ENCODE measurements around the gene ZNF516. TPM values are rescaled to one million over a fixed set of nuclear protein-coding genes. Genes with fewer than 3 reads are reported as not detected.

ZNF516 gene
- total RNA-seq, 1 experiment from 2014 or later, result 7.9 TPM

DNA sequence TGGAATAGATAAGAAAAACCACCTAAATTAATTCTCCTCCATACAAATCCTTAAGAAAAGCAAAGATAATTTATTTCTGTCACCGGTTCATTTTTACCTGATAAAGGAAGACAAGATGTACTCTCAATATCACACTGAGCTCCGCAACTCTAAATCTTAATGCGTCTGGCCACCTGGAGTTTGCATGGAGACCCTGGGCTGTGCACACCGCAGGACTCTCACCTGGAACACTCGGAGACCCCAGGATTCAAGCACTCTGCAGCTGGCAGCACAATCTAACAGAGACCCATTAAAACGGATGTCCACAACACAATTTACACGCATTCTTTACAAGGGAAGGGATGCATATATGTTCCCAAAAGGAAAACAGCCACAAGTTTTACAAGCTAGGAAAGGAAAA is 72.2 kb downstream of the ZNF516 start:
- no peak for DNase-seq (ENCODE audit: low read depth)

DNA sequence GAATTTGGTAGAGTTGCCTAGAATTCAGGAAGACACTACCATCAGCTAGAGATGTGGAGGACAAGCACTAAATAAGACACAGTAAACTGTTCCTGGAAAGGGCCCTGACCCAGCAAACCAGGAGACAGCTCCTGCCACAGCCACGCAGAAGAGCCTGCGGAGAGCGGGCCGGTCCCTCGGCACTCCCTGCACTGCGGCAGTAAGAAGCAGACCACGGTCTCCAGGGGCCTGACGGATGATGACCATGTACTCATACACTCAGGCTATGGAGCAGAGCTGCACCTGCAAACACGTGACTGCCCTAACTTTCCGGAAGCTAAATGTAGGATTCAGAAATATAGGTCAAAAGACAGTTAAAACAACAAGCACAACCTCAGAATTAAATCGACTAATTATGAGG is 72.9 kb downstream of the ZNF516 start:
- DNase-seq (ENCODE audit: low read depth), result no peak

DNA sequence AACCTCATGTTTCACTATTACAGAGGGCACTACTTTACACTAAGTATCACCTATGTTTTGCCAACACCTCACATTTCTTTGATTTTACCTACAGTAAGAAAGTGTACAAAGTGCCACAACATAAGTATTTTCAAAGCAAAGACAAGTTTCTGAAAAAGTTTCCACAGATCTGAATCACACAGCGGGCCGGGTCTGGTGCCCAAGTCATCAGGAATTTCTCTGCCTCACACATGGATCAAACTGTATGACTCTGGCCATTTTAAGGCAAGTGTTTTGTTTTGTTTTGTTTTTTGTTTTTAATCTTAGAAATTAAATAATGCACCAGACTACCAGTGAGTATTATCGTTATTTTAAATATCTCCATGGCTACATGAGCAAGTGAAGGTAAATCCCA is 73.4 kb downstream of the ZNF516 start:
- DNase-seq (ENCODE audit: low read depth), result no peak

DNA sequence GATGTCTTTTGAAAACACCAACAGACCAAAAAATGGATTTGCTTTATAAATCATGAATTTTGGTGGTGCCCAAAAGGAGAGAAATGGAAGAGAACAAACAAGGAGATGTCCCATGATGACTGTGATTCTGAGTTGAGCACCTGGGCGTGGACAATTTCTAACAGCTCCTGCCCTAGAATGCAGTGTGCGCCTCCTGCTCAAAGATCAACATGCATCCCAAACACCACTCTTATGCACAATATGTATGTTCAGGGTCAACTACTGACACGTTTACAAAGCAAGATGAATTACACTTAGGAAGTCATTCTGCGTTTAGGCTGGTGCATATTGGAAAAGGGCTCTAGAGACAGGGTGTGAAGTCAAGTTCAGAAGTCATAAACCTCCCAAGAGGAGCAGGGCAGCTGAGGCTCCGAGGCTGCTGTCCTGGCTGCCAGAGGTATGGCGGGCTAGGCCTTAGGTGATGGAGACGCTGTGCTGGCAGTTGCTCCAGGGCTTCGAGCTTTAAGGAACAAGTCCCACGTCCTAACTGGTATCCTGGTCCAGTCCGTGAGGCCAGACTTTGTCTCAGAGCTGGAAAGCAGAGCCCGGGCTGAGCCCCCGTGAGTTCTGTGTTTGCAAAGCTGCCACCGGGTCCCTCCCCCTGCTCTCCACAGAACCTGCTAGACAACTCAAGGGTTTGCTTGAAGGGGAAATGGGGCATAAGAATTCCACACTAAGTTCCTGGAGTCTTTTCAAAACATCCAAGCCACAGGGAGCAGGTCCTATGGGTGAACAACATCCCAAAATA is 74.0 kb downstream of the ZNF516 start:
- no peak for DNase-seq (ENCODE audit: low read depth)

DNA sequence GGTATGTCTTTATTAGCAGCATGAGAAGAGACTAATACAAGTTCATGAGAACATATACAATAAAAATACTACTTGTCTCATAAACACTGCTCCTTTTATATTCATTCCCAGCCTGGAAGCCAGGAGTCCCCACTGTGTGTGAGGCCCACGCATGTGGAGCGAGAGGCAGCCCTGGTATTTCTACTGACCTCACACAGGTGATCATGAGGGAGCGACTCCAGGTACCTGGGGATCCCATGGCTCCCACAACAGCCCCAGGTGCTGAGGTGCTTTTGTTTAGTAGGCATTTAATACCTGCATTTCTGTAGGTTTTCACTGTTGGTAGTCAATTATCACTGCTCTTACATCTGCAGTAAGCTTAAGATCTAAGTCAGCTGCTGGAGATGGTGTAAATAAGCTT is 75.2 kb downstream of the ZNF516 start:
- DNase-seq (ENCODE audit: low read depth), result no peak

DNA sequence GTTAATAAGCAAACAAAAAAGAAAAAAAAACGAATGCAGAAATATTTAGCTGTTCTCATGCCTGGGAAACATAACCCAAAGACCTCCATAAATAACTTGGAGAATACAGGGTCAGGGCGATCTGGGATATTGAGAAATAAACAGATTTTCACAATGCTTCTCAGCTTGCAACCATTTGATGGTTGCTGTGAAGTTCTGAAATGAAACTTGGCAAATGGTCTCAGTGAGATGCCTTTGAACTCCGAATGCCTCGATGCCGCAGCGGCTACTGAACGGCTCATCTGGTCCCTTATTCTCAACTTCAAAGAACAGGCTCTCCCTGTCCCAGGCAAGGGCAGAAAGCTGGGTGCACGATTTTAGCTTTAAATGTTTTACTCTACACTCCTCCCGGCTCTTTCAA is 78.1 kb downstream of the ZNF516 start:
- no peak for DNase-seq (ENCODE audit: low read depth)

DNA sequence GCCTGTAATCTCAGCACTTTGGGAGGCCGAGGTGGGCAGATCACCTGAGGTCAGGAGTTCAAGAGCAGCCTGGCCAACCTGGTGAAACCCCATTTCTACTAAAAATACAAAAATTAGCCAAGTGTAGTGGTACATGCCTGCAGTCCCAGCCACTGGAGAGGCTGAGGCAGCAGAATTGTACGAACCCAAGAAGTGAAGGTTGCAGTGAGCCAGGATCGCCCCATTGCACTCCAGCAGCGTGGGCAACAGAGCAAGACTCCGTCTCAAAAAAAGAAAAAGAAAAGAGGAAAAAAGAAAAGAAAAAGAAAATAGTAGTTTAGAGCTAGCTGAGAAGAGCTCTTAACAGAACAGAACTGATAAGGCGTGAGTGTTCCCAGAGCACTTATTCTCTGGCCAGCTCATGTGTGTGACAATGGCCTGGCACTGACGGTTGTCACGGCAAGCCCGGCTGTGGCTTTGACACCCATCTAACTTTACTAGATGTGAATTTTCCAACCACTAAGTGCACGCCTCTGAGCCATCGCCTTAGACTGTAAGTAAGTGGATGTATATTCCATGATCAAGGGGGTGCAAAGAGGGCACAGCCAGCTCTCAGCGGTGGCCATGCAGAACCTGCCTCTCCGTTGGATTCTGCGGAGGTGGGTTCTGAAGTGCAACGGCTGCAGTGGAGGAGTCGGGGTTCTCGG is 80.0 kb downstream of the ZNF516 start:
- DNase-seq (ENCODE audit: low read depth), result no peak

DNA sequence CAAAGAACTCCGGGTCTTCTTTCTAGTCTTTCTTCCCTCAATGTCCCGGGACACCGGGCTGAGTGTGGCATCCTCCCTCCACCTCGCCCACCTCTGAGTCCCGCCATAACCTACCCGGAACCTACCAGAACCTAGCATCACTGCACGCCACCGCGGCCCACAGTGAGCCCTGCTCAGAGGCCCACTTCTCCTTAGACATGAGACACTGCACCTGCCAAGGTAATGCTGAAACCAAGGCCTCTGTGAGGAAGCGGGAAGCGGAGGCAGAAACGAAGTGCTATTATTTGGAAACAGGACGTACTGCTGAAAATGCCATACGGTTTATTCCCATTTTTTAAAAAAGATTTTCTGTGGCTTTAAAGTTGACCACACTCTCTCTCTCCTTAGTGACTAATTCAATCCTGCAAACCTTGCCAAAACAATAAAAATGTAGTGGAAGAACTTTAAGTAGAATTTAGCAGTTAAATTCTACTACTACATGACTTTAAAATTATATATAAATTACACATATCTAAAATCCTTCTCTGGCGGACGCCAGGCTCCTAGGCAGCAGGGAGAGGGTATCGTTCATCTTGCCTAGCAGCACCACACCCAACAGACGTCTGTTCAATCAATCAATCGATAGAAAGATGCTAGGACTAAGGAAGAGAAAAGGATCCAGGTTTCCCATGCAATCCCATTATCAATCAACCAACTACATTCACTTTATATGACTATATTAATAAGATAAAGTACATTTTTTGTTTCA is 82.0 kb downstream of the ZNF516 start:
- peak; percentile 6 for DNase-seq (ENCODE audit: low read depth)

DNA sequence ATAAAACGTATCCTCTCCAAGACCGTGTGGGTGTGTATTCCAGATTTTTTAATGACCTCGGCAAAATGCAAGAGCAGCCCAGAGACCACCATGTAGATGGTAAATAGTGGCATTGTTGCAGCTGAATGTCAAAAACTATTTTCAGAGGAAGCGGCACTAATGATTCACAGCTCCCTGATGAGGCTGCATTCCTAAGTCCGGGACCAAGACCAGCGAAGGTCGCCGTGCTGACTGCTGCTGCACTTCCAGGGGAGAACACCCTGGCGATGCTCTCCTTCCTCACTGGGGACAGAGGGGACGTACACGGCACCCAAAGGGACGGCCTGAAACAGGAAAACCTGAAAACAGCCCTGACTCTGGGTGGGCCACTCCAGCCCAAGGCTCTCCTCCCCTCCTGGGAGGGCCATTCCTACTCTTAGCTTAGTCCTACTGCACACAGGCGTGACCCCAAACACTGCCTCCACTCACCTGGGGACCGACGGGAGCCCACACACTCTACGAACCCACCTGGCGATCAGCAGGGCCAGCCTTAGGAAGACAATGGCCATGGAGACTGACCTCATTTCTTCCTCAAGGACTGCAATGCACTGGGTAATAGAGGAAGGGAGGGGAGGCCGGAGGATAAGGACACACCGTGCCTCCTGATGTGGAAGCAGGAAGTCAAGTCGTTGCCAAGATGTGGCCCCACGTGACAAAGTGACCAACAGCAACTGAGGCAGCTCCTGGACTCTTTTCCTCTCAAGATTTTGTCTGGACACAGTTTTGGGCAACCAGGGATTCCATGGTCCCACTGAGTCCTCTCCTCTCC is 82.8 kb downstream of the ZNF516 start:
- DNase-seq (ENCODE audit: low read depth), result no peak

DNA sequence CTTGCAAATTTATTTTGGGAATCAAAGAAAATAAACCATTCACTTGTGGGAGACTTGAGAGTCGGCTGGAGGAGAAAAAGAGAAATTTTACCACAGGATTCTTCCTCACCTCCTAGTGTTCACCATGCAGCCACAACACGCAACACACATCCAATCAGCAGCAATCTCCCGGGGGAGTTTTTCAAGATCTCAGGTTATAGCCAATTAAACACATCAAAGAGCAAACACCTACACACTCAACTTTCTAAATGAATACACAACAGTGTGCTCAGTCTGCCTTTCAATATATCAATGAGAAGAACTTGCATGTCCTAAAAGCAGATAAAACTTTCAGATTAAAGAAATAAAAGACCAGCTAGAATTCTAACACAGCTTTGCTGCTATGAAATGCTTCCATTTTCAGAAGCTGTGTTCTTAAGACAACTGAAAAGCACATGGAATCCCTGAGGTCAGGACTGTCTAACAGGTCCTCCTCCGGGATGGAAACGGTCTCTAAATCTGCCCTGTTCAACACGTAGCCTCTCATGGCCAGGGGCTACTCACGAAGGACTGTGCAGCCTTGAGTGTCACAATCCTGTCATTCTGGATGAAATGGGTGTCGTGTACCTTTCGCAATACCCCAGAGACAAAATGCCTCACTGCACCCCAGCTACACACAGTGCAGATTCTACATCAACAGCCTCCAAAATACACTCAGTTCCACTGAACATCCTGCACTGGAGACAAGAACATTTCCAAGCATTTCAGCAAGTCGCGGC is 84.2 kb downstream of the ZNF516 start:
- no peak for DNase-seq (ENCODE audit: low read depth)

DNA sequence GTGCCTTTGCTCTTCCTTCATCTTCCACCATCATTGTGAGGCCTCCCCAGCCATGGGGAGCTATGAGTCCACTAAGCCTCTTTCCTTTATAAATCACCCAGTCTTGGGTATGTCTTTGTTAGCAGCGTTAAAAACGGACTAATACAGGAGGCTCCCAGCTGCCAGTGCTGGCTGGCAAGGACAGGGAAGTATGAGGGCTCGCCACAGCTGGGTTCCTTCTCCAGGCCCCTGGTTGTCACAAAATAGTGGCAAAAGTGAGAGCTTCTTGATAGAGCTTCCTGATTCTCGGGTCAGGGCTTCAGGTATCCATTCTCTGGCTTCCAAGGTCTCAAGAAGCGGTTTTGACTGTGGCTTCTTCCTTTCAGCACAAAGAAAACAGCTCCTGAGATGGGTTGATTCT is 85.0 kb downstream of the ZNF516 start:
- no peak for DNase-seq (ENCODE audit: low read depth)

DNA sequence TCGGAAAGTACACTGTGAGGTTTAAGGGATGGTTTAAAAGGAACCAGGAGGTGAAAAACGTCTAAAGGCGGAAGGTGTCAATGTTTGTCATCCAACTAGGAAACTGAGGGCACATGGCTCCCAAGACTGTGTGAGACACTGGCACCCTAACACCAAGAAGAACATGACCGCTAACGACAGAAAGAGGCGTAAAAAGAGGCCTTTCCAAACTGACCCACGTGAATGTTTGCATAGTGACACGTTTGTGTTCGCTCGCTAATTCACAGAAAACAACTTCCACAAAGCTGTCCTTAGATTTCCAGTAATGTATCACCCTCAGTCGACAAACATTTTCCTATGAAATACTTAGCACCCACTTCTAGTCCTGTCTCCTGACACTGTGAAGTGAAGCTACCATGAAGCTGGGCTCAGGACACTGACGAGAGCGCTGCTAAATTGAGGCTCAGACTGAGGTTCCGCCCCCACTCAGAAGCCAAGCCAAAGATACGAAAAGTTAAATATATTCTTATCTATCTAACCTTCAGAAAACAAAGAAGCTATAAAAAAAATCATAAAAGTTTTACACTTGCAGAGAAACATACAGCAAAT is 86.5 kb downstream of the ZNF516 start:
- no peak for DNase-seq (ENCODE audit: low read depth)

DNA sequence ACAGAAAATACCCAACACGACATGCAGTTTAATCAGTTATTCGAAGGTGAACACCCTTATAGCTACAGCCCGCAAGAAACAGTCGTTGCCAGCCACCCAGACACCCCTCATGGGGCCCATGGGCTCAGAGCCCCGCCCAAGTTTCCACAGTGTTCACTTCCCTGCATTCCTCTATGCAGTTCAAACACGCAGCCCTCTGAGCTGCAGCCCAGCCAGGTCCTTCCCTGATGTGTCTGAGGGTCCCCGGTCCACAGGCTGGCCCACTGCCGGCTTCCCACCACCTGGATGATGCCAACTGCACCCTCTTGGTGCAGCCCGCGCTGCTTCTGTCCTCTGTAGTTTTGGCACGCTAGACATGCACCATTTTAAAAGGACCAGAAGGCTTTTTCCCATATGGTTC is 87.4 kb downstream of the ZNF516 start:
- no peak for DNase-seq (ENCODE audit: low read depth)

DNA sequence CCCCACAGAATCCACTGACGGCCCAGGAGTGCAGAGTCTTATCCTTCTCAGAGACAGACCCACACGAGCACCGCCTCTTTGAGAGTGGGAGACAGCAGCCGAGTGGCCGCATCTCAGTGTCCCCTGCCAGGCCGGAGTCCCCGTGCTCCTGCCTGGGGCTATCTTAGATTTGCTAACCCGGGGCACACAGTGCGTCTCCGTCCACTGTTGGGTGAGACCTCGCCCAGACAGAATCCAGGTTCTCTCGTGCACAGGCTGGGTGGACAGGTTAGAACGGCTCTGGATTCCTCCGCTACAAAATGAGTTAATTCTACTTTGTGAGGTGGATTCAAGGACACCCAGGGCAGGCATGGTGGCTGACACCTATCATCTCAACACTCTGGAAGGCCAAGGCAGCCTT is 88.3 kb downstream of the ZNF516 start:
- no peak for DNase-seq (ENCODE audit: low read depth)

DNA sequence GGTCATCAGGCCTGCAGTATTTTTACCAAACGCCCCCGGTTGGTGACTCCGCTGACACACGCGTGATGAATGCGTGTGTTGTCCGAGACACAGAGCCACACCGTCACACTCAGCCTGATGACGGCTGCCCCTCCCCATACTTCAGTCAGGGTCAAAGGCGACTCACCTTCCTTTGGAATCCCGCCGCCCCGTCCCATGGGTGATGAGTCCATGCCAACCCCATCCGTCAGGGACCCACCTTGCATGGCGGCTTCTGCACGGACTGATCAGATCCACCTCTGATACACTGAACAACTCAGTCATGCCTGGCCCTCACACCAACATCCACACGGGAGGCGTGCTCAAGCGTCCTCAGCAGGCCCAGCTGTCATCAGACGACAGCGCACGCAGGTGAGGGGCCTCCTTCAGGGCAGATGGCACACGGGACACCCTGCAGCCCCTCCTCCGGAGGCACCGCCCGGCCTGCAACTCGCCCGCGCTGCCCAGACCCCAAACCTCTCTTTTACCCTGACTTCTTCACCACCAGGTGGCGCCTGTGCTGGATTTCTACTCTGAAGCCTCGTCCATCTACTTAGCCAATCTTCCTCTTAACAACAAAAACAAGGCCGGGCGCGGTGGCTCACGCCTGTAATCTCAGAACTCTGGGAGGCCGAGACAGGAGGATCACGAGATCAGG is 89.2 kb downstream of the ZNF516 start:
- DNase-seq (ENCODE audit: low read depth), result peak; percentile 26

DNA sequence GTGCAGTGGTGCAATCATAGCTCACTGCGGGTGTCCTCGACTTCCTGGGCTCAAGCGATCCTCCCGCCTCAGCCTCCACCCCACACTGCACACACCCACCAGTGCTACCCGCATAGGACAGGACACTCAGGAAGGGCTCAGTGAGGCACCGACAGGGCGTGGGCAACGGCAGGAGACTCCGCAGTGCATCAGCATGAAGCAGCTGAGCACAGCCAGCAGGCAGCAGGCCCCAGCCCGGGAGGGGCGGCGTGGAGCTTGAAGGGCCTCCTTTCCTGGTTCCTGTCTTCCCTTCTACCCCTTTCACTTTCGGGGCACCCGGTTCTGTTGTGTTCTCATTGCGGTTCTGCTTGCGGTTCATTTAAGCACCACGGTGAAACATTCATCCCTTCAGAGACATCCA is 89.8 kb downstream of the ZNF516 start:
- DNase-seq (ENCODE audit: low read depth), result no peak

DNA sequence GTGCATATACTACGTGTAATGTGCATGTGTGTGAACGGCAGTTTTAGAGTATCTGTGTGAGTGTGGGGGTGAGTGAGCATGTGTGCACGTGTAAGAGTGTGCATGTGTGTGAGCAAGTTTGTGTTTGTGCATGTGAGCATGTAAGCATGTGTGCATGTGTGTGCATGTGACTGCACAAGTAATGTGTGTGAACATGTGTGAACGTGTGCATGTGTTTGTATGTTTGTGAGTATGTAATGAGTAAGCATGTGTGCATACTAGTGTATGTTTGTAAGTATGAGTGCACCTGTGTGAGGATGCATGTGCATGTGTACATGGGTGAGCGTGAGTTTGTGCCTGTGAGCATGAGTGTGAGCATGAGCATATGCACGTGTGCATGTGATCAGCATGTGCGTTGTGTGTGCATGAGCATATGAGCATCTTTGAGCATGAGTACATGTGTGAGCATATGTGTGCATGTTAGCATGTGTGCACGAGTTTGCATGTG is 90.7 kb downstream of the ZNF516 start:
- no peak for DNase-seq (ENCODE audit: low read depth)

DNA sequence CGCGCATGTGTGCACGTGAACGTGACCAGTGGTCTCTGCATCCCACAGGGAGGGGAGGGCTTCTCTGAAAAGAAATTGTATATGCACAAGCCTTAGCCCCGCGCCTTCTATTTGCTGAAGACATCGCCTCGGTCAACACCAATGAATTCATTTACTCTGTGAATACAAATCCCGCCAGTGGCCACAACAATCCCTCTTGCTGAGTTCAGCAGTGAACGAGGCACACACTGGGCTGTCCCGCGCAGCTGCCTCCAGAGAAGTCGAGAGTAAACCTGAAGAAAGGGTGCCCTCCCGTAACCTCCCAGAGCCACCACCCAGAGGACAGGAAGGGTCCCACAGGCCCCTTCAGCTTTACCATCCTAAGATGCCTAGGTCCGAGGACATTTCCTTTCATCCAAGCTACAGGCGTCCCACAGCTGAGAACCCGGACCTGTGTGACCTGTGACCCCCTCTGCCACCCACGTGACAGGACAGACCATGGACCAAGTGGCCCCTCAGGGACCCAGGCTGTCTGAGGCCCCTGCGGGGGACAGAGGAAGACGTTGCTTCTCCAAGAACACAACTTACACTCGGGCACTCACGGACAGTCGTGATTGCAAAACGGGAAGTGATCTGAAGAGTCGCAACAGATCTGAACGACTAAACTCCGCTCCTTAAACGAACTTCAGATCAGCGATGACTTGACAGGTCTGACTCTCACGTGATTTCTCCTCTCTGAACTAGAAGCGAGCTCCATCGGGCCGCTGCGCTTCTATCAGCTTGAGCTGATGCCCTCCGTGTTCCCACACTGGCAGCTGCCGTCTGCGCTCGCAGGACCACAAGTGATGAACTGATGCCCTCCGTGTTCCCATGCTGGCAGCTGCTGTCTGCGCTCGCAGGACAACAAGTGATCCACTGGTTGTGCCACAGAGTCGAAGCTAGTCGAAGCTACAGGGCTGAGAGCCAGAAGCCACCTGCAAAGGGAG is 92.7 kb downstream of the ZNF516 start:
- no peak for DNase-seq (ENCODE audit: low read depth)

DNA sequence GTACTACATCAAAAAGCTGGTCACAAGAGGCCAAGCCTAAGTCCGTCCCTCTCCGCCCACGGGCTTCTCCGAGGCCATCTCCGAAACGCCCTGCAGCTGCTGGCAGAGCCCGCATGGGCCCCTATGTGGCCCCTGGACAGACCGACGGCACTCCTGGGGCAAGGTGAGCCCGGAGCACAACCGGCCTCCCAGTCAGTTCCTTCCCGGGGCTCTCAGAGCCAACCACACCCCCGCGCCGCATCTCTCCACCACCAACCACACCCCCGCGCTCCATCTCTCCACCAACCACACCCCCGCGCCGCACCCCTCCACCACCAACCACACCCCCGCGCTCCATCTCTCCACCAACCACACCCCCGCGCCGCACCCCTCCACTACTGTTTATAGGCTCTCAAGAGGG is 93.5 kb downstream of the ZNF516 start:
- no peak for DNase-seq (ENCODE audit: low read depth)

All from LHCN-M2 (cell line).